ENCODE results near the gene FBXO38.
A peak's percentile ranks its signal among the peaks of the same experiment; 100 is the strongest.

The FBXO38 gene

DNA sequence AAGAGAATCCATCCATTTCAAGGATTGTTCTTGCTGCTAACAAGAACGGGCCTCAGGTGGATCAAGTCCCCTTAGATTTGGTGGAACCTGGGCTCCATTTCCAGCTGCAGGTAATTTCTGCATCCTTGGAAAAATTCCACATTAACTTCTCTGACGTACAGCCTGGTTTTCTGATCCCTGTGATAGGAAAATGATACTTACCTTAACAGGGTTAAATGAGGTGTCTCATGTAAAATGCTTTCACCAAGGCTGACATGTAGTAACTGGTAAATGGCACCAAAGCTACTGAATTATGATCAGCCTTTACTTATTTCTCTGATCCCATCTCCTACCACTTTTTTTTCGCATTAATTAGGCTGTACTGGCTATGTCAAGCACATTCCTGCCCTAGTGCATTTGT is 93.7 kb downstream of the FBXO38 start:
- no peaks in the 10 kb centered on the region; the same call in 1 of the 2 replicates for H3K27me3 ChIP-seq (ENCODE audit: insufficient read depth, low read length)
- no peak overlapping the region for H3K4me2 ChIP-seq (ENCODE audit: low read length)
- no peak overlapping the region for H3K27ac ChIP-seq (ENCODE audit: low read depth, low read length, poor library complexity, severe bottlenecking)
- no peak for TF ChIP-seq EZH2 (IDR thresholded peaks at IDR 0.05; ENCODE audit: borderline replicate concordance, low read length)
- TF ChIP-seq, protein P1, sequence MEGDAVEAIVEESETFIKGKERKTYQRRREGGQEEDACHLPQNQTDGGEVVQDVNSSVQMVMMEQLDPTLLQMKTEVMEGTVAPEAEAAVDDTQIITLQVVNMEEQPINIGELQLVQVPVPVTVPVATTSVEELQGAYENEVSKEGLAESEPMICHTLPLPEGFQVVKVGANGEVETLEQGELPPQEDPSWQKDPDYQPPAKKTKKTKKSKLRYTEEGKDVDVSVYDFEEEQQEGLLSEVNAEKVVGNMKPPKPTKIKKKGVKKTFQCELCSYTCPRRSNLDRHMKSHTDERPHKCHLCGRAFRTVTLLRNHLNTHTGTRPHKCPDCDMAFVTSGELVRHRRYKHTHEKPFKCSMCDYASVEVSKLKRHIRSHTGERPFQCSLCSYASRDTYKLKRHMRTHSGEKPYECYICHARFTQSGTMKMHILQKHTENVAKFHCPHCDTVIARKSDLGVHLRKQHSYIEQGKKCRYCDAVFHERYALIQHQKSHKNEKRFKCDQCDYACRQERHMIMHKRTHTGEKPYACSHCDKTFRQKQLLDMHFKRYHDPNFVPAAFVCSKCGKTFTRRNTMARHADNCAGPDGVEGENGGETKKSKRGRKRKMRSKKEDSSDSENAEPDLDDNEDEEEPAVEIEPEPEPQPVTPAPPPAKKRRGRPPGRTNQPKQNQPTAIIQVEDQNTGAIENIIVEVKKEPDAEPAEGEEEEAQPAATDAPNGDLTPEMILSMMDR (IDR thresholded peaks at IDR 0.05; ENCODE audit: low read length): no peak
- no peaks in the 10 kb centered on the region for H3K9me3 ChIP-seq (ENCODE audit: low read length)
- H3K79me2 ChIP-seq (ENCODE audit: insufficient read depth, low read length): no peaks in the 10 kb centered on the region
- H3K9ac ChIP-seq (ENCODE audit: low read length): no peak overlapping the region
- no peaks in the 10 kb centered on the region for H3F3A ChIP-seq (ENCODE audit: insufficient read depth, low read length)
- no peaks in the 10 kb centered on the region for H3K36me3 ChIP-seq (ENCODE audit: insufficient read depth, low read length)
- H3K9me2 ChIP-seq (ENCODE audit: low read depth, low read length): no peaks in the 10 kb centered on the region
- no peaks in the 10 kb centered on the region for H4K20me1 ChIP-seq (ENCODE audit: insufficient read depth, low read length)
- H2AFZ ChIP-seq (ENCODE audit: low read length): no peak overlapping the region
- no peak overlapping the region for H3K4me3 ChIP-seq (ENCODE audit: low read depth, low read length, poor library complexity, severe bottlenecking)
- peaks cover 2% of the 10 kb centered on the region for H3K4me1 ChIP-seq (ENCODE audit: insufficient read depth, low read length, severe bottlenecking)

DNA sequence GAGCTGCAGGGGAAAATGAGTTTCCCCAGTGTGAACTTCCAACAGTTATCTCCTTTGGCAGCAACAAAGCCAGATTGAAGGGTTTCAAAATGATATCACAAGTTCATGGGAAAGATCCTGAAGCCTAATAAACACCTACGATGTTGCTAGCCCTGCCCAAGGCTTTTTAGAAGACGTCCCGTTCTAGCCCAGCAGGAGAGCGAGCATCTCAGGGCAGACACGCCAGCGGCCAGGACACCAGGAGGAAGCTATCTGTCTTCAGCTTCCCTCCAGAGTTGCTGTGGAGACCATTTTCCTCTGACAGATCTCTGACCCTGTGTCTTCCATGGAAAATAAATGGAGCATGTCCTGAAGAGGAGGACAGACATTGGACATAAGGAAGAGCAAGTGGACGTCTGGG is 98.4 kb downstream of the FBXO38 start:
- peak overlapping the region; percentile 40; the same call in 1 of the 2 replicates for H3K4me2 ChIP-seq (ENCODE audit: low read length)
- no peak overlapping the region for H3K9ac ChIP-seq (ENCODE audit: low read length)
- TF ChIP-seq EZH2 (IDR thresholded peaks at IDR 0.05; ENCODE audit: borderline replicate concordance, low read length): no peak
- TF ChIP-seq, protein P1 (IDR thresholded peaks at IDR 0.05; ENCODE audit: low read length): no peak
- H2AFZ ChIP-seq (ENCODE audit: low read length): peak overlapping the region; percentile 44; the same call in 1 of the 2 replicates
- H3K27ac ChIP-seq (ENCODE audit: low read depth, low read length, poor library complexity, severe bottlenecking): no peak overlapping the region
- no peaks in the 10 kb centered on the region; the same call in 1 of the 2 replicates for H3K27me3 ChIP-seq (ENCODE audit: insufficient read depth, low read length)
- H3K9me3 ChIP-seq (ENCODE audit: low read length): no peaks in the 10 kb centered on the region
- no peaks in the 10 kb centered on the region for H4K20me1 ChIP-seq (ENCODE audit: insufficient read depth, low read length)
- H3K36me3 ChIP-seq (ENCODE audit: insufficient read depth, low read length): no peaks in the 10 kb centered on the region
- H3K4me1 ChIP-seq (ENCODE audit: insufficient read depth, low read length, severe bottlenecking): peaks cover 5% of the 10 kb centered on the region
- H3F3A ChIP-seq (ENCODE audit: insufficient read depth, low read length): no peaks in the 10 kb centered on the region
- H3K4me3 ChIP-seq (ENCODE audit: low read depth, low read length, poor library complexity, severe bottlenecking): peak overlapping the region; percentile 42
- H3K9me2 ChIP-seq (ENCODE audit: low read depth, low read length): no peaks in the 10 kb centered on the region
- H3K79me2 ChIP-seq (ENCODE audit: insufficient read depth, low read length): no peaks in the 10 kb centered on the region

DNA sequence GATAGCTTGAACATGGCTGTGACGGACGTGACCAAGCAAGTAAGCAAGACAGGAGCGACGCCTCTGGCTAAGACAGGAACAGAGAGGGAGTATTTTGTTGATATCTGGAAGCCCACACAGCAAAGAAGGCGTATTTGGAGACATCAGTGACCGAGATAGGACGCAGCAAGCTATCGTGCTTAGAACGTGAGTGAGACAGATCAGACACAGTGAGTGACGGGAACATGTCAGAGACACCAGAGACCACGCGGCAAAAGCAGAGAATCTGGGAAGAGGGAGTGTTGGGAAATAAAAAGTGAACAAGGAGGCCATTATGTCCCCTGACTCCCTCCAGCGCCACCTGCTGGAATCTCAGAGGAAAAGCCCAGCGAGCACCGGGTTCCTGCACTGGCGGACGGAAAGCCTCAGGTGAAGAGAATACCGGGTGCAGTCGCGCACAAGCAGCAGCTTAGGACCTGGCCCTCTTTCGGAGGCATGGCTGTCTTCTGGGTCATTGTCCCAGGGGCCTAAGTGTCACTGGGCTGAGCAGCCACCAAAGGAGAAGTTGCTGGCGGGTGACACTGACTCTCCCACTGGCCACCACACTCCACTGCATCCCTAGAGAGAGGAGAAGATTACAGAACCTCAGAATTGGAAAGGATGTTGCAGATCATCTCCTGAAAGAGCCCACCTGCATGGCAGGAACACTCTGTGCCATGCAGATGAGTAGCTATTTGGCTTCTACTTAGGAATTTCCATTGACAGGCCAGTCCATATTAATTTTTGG is 99.1 kb downstream of the FBXO38 start:
- Histone ChIP-seq H3K27ac (ENCODE audit: low read depth, low read length, poor library complexity, severe bottlenecking) (no peak overlapping the region), H3K36me3 (ENCODE audit: insufficient read depth, low read length) (no peaks in the 10 kb centered on the region), H3K9me3 (ENCODE audit: low read length) (no peaks in the 10 kb centered on the region), H2AFZ (ENCODE audit: low read length) (peak overlapping the region; percentile 44; the same call in 1 of the 2 replicates), H3F3A (ENCODE audit: insufficient read depth, low read length) (no peaks in the 10 kb centered on the region), H3K9ac (ENCODE audit: low read length) (no peak overlapping the region), H3K79me2 (ENCODE audit: insufficient read depth, low read length) (no peaks in the 10 kb centered on the region), H3K9me2 (ENCODE audit: low read depth, low read length) (no peaks in the 10 kb centered on the region), H3K4me1 (ENCODE audit: insufficient read depth, low read length, severe bottlenecking) (peaks cover 5% of the 10 kb centered on the region), H3K4me2 (ENCODE audit: low read length) (peak overlapping the region; percentile 40; the same call in 1 of the 2 replicates), H4K20me1 (ENCODE audit: insufficient read depth, low read length) (no peaks in the 10 kb centered on the region), H3K4me3 (ENCODE audit: low read depth, low read length, poor library complexity, severe bottlenecking) (peak overlapping the region; percentile 42), H3K27me3 (ENCODE audit: insufficient read depth, low read length) (no peaks in the 10 kb centered on the region; the same call in 1 of the 2 replicates)
- TF ChIP-seq EZH2 (IDR thresholded peaks at IDR 0.05; ENCODE audit: borderline replicate concordance, low read length): no peak
- TF ChIP-seq, protein P1 (IDR thresholded peaks at IDR 0.05; ENCODE audit: low read length): peak; percentile 87
